H9 (cell line): Measurements from ENCODE around the gene TMEM41A. TPM values are rescaled to one million over a fixed set of nuclear protein-coding genes. Genes with fewer than 3 reads are reported as not detected.

ENCODE experiments used
- DNase-seq: peaks from one replicate; pipeline ENCODE4 v3.0.0-alpha.2; 2017
- H2AFZ ChIP-seq: one replicate; pipeline ENCODE4 v1.6.1; 2013; ENCODE audit warnings: mild to moderate bottlenecking, low read length, control low read depth, moderate library complexity
- H2AK5ac ChIP-seq: 2 replicates; pipeline ENCODE4 v1.6.1; 2013; ENCODE audit warnings: low read length, control low read depth, mixed read lengths; ENCODE audit not compliant: insufficient read length
- H2BK120ac ChIP-seq: one replicate; pipeline ENCODE4 v1.6.1; 2013; ENCODE audit warnings: low read depth, mild to moderate bottlenecking, low read length, control low read depth, inconsistent platforms; ENCODE audit not compliant: poor library complexity, severe bottlenecking
- H2BK12ac ChIP-seq: 2 replicates; pipeline ENCODE4 v1.6.1; 2013; ENCODE audit warnings: low read length, control low read depth, mixed read lengths, low read depth; ENCODE audit not compliant: insufficient read length
- H2BK15ac ChIP-seq: 2 replicates; pipeline ENCODE4 v1.6.1; 2013; ENCODE audit warnings: low read depth, low read length, control low read depth
- H2BK20ac ChIP-seq: one replicate; pipeline ENCODE4 v1.6.1; 2013; ENCODE audit warnings: low read depth, mild to moderate bottlenecking, low read length, control low read depth, inconsistent platforms; ENCODE audit not compliant: poor library complexity, severe bottlenecking
- H2BK5ac ChIP-seq: 2 replicates; pipeline ENCODE4 v1.6.1; 2013; ENCODE audit warnings: low read length, control low read depth, mixed read lengths; ENCODE audit not compliant: insufficient read length
- H3K14ac ChIP-seq: 2 replicates; pipeline ENCODE4 v1.6.1; 2013; ENCODE audit warnings: low read length, control low read depth; ENCODE audit not compliant: insufficient read depth
- H3K18ac ChIP-seq: 2 replicates; pipeline ENCODE4 v1.6.1; 2013; ENCODE audit warnings: low read depth, mild to moderate bottlenecking, mixed read lengths, low read length, control low read depth; ENCODE audit not compliant: insufficient read length
- H3K23ac ChIP-seq: 2 replicates; pipeline ENCODE4 v1.6.1; 2013; ENCODE audit warnings: low read length, control low read depth, mixed read lengths, low read depth; ENCODE audit not compliant: insufficient read length
- H3K23me2 ChIP-seq: 2 replicates; pipeline ENCODE4 v1.6.1; 2013; ENCODE audit warnings: low read depth, mild to moderate bottlenecking, mixed read lengths, low read length, control low read depth; ENCODE audit not compliant: insufficient read length, poor library complexity, severe bottlenecking
- H3K27ac ChIP-seq: 2 replicates; pipeline ENCODE4 v1.5.1; 2013; ENCODE audit warnings: low read length, control low read depth, mixed read lengths, low read depth; ENCODE audit not compliant: insufficient read length
- H3K27me3 ChIP-seq: 2 replicates; pipeline ENCODE4 v1.6.1; 2013; ENCODE audit warnings: low read length, control low read depth, inconsistent platforms; ENCODE audit not compliant: insufficient read depth
- H3K4ac ChIP-seq: 2 replicates; pipeline ENCODE4 v1.6.1; 2013; ENCODE audit warnings: low read depth, mild to moderate bottlenecking, control low read depth, inconsistent platforms, low read length, moderate library complexity
- H3K4me1 ChIP-seq: 2 replicates; pipeline ENCODE4 v1.6.1; 2013; ENCODE audit warnings: low read length, control low read depth, inconsistent platforms; ENCODE audit not compliant: insufficient read depth
- H3K4me2 ChIP-seq: 2 replicates; pipeline ENCODE4 v1.6.1; 2013; ENCODE audit warnings: low read length, control low read depth, mixed read lengths; ENCODE audit not compliant: insufficient read length, insufficient read depth
- H3K56ac ChIP-seq: 2 replicates; pipeline ENCODE4 v1.6.1; 2013; ENCODE audit warnings: low read depth, mild to moderate bottlenecking, mixed read lengths, low read length, control low read depth; ENCODE audit not compliant: insufficient read length
- H3K79me1 ChIP-seq: 2 replicates; pipeline ENCODE4 v1.6.1; 2013; ENCODE audit warnings: low read depth, mild to moderate bottlenecking, moderate library complexity, low read length, control low read depth, inconsistent platforms; ENCODE audit not compliant: insufficient read depth, poor library complexity, severe bottlenecking
- H3K79me2 ChIP-seq: 2 replicates; pipeline ENCODE4 v1.6.1; 2013; ENCODE audit warnings: low read length, control low read depth, inconsistent platforms; ENCODE audit not compliant: insufficient read depth
- H3K9ac ChIP-seq: 2 replicates; pipeline ENCODE4 v1.6.1; 2013; ENCODE audit warnings: low read length, control low read depth, mixed read lengths; ENCODE audit not compliant: insufficient read length; ENCODE audit errors: extremely low read depth
- H3K9me3 ChIP-seq: one replicate; pipeline ENCODE4 v1.6.1; 2013; ENCODE audit warnings: low read depth, low read length, inconsistent platforms; ENCODE audit not compliant: control insufficient read depth
- H3T11ph ChIP-seq: one replicate; pipeline ENCODE4 v1.6.1; 2013; ENCODE audit warnings: mild to moderate bottlenecking, low read length, control low read depth, inconsistent platforms
- H4K20me1 ChIP-seq: one replicate; pipeline ENCODE4 v1.6.1; 2013; ENCODE audit not compliant: control insufficient read depth, insufficient read length, insufficient read depth
- H4K5ac ChIP-seq: 2 replicates; pipeline ENCODE4 v1.6.1; 2013; ENCODE audit warnings: low read depth, mild to moderate bottlenecking, mixed read lengths, low read length, control low read depth; ENCODE audit not compliant: insufficient read length
- H4K8ac ChIP-seq: replicated peaks from 2 replicates; pipeline ENCODE4 v1.6.1; 2013; ENCODE audit warnings: low read length, control low read depth, mixed read lengths, low read depth; ENCODE audit not compliant: insufficient read length
- H4K91ac ChIP-seq: 2 replicates; pipeline ENCODE4 v1.6.1; 2013; ENCODE audit warnings: low read depth, mild to moderate bottlenecking, moderate library complexity, mixed read lengths, low read length, control low read depth; ENCODE audit not compliant: insufficient read length
- H3K27ac Mint-ChIP-seq, 3 experiments: 2 replicates in 2 of 3; 3 replicates in 1 of 3; pipeline ENCODE4 v1.8.0; 2020 to 2021; ENCODE audit warnings: mixed read lengths in 3 of 3, mild to moderate bottlenecking in 1 of 3, moderate library complexity in 1 of 3
- H3K27me3 Mint-ChIP-seq: 2 replicates; pipeline ENCODE4 v1.8.0; 2021; ENCODE audit warnings: low read depth, mild to moderate bottlenecking, moderate library complexity, mixed read lengths
- H3K36me3 Mint-ChIP-seq, 3 experiments: 2 replicates in 2 of 3; 3 replicates in 1 of 3; pipeline ENCODE4 v1.8.0; 2020 to 2021; ENCODE audit warnings: low read depth in 3 of 3, mixed read lengths in 3 of 3; ENCODE audit not compliant: insufficient read depth in 1 of 3
- H3K4me1 Mint-ChIP-seq, 2 experiments: 2 replicates each; pipeline ENCODE4 v1.8.0; 2020; ENCODE audit warnings: mixed read lengths in 2 of 2
- H3K4me3 Mint-ChIP-seq, 2 experiments: 2 replicates in 1 of 2; 3 replicates in 1 of 2; pipeline ENCODE4 v1.8.0; 2020 to 2021; ENCODE audit warnings: mild to moderate bottlenecking in 2 of 2, mixed read lengths in 2 of 2, moderate library complexity in 1 of 2
- H3K9me3 Mint-ChIP-seq, 2 experiments: 2 replicates in 1 of 2; 3 replicates in 1 of 2; pipeline ENCODE4 v1.8.0; 2020; ENCODE audit warnings: mild to moderate bottlenecking in 2 of 2, mixed read lengths in 2 of 2, moderate library complexity in 1 of 2
- WGBS: extraction: QIAGEN DNeasy Blood & Tissue Kit; methylation state at CpG from one replicate; pipeline ENCODE4 v1.1.7; 2013; ENCODE audit warnings: missing lambda C conversion rate, low lambda C conversion rate, mixed read lengths; ENCODE audit not compliant: insufficient read length; ENCODE audit errors: extremely low coverage; 5-methylcytosine and 5-hydroxymethylcytosine counted together
- total RNA-seq: library from RNA; stranded (reverse); gene quantifications from 2 replicates; pipeline ENCODE4 v1.2.1, GENCODE V29; 2021
- TF ChIP-seq, protein P1 (sequence below): fragments of 200-600 bp; sonication (generic); conservative IDR thresholded peaks from 3 replicates; pipeline ENCODE4 v1.8.0; 2021; ENCODE audit warnings: antibody characterized with exemption, mild to moderate bottlenecking

Gene TMEM41A
- total RNA-seq, 1 experiment from 2014 or later: 23.9 TPM

- no peaks in the 10 kb centered on the region for H3K27me3 ChIP-seq
- no peak overlapping the region for H3K23ac ChIP-seq
Measured at GRCh38 chr3:185508335-185508991, 9.6 kb upstream of the TMEM41A start.

More at GRCh38 chr3:185508335-185508991, 9.6 kb upstream of the TMEM41A start:
- H2BK12ac ChIP-seq: no peak overlapping the region
- no peak overlapping the region for H2BK15ac ChIP-seq
- no peak overlapping the region for H3K9ac ChIP-seq
- H3K4ac ChIP-seq: no peak overlapping the region
- Mint-ChIP-seq H3K36me3 (no peaks in the 10 kb centered on the region), H3K27ac (no peak overlapping the region), H3K27me3 (peaks cover 2% of the 10 kb centered on the region), H3K4me3 (no peak overlapping the region), H3K4me1 (no peaks in the 10 kb centered on the region), H3K9me3 (no peaks in the 10 kb centered on the region)
- no peak overlapping the region for H3K18ac ChIP-seq
- no CpG with 5 or more reads among the region's 19 CpGs for WGBS
- no peak overlapping the region for H4K91ac ChIP-seq
- H3T11ph ChIP-seq: no peak overlapping the region
- DNase-seq: no peak
- H3K14ac ChIP-seq: no peak overlapping the region
- no peaks in the 10 kb centered on the region for H3K4me1 ChIP-seq
- no peak overlapping the region for H3K56ac ChIP-seq
- no peak overlapping the region for H4K5ac ChIP-seq
- H2BK120ac ChIP-seq: no peak overlapping the region
- H4K8ac ChIP-seq: no peak overlapping the region
- no peak overlapping the region for H3K27ac ChIP-seq
- no peaks in the 10 kb centered on the region for H4K20me1 ChIP-seq
- no peak overlapping the region for H3K4me2 ChIP-seq
- no peak overlapping the region for H2AK5ac ChIP-seq
- no peaks in the 10 kb centered on the region for H3K9me3 ChIP-seq
- TF ChIP-seq, protein P1, sequence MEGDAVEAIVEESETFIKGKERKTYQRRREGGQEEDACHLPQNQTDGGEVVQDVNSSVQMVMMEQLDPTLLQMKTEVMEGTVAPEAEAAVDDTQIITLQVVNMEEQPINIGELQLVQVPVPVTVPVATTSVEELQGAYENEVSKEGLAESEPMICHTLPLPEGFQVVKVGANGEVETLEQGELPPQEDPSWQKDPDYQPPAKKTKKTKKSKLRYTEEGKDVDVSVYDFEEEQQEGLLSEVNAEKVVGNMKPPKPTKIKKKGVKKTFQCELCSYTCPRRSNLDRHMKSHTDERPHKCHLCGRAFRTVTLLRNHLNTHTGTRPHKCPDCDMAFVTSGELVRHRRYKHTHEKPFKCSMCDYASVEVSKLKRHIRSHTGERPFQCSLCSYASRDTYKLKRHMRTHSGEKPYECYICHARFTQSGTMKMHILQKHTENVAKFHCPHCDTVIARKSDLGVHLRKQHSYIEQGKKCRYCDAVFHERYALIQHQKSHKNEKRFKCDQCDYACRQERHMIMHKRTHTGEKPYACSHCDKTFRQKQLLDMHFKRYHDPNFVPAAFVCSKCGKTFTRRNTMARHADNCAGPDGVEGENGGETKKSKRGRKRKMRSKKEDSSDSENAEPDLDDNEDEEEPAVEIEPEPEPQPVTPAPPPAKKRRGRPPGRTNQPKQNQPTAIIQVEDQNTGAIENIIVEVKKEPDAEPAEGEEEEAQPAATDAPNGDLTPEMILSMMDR: no peak
- no peak overlapping the region for H2BK5ac ChIP-seq
- H3K79me2 ChIP-seq: no peaks in the 10 kb centered on the region
- no peak overlapping the region for H2AFZ ChIP-seq
- no peaks in the 10 kb centered on the region for H3K23me2 ChIP-seq
- no peak overlapping the region for H2BK20ac ChIP-seq
- H3K79me1 ChIP-seq: no peaks in the 10 kb centered on the region
